HG03439 (cell line): ENCODE results near the gene SETSIP.
"Not testable (repeated sequence)": the region's sequence is repeated elsewhere in the genome, so short reads cannot be mapped to it uniquely, and the experiment has no call there.

Source experiments
- ATAC-seq: cut with Tn5 transposase; IDR thresholded peaks from one replicate; pipeline ENCODE4 v1.9.1; 2021; ENCODE audit warnings: mild to moderate bottlenecking, moderate library complexity; ENCODE audit not compliant: unreplicated experiment

The SETSIP gene

GRCh38 chr1:92065042-92065441 is 10.2 kb downstream of the SETSIP start:
- ATAC-seq: no peak

DNA sequence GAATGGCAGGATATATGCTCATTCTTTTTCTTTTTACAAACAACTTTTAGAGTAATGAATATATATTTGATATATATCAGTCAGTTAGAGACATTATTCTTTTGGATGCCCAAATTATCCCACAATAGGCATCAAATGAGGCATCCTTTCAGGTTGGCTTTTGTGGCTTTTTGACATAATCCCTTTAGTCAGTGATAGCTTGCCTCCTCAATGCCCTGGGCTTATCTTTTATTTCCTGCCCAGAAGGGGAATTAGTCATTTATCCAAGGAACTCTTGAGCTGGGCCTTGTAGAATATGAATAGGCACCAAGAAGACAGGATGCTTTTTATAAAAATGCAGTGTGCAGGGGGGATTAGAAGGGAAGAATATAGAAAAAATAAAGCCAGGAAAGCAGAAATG is 23.3 kb downstream of the SETSIP start:
- no peak for ATAC-seq

- no peak for ATAC-seq
Measured at GRCh38 chr1:92045766-92046495, 29.3 kb downstream of the SETSIP start.

- ATAC-seq: no peak
Measured at GRCh38 chr1:92043621-92044020, 31.6 kb downstream of the SETSIP start.

DNA sequence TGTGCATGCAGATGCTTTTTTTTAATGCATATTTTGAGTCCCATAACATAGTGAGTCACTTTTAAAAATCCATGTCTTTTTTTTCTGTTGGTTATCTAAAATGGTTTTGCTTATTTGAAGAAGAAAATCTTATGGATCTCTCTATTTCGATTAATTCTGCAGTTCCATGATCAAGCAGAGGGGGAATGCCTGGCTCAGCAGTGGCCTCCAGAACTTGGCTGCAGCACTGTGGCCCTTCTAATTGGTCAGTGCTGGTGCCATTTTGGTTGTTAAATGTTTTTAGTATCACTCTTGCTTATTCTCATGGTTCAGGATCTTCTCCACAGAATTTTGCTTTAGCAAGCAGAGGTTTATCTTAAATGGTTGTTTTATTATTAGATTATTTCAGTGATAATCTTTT is 34.2 kb downstream of the SETSIP start:
- ATAC-seq: no peak

DNA sequence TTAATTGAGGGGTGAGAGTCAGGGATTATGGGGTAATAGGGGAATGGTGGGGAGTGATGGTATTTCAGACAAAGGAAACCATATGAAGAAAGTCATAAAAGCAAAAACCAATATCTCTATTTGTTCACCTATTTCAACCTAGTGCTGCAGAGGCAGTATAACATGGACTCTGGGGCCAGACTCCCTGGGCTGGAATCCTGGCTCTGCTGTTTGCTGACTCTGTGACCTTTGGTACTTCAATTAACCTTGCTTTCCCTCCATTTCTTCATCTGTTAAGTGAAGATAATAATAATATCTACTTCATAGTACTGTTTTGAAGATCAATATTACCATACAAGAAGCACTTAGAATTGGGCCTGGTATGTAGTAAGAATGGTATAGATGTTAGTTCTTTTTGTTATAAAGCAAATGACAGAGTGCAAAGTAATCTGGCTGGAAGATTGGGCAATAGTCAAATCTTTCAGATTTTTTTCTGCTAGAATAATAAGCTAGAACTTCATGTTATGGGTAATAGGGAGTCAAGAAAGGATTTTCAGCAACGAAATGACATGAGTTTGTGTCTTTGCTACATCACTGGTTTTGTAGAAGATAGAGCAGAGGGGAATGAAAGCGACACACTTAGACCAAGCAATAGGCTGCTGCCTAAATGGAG is 36.4 kb downstream of the SETSIP start:
- ATAC-seq: no peak

DNA sequence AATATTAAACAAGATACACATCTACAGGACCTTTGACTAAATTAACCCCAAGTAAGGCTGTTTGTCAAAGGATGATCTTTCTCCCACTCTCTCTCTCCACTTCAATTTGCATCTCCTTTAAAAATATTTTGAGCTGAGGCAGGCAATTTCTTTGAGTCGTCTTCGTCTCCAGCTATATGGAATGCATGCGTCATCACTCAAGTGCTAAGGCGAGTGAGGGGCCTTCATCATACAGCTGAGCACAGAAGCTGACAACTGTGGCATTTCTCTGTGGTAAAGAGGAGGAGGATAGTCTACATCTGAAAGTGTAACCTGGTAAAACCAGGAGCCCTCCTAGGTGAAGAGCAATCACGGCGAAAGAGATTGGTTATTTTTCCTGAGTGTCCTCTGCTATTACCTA is 37.8 kb downstream of the SETSIP start:
- ATAC-seq: no peak

DNA sequence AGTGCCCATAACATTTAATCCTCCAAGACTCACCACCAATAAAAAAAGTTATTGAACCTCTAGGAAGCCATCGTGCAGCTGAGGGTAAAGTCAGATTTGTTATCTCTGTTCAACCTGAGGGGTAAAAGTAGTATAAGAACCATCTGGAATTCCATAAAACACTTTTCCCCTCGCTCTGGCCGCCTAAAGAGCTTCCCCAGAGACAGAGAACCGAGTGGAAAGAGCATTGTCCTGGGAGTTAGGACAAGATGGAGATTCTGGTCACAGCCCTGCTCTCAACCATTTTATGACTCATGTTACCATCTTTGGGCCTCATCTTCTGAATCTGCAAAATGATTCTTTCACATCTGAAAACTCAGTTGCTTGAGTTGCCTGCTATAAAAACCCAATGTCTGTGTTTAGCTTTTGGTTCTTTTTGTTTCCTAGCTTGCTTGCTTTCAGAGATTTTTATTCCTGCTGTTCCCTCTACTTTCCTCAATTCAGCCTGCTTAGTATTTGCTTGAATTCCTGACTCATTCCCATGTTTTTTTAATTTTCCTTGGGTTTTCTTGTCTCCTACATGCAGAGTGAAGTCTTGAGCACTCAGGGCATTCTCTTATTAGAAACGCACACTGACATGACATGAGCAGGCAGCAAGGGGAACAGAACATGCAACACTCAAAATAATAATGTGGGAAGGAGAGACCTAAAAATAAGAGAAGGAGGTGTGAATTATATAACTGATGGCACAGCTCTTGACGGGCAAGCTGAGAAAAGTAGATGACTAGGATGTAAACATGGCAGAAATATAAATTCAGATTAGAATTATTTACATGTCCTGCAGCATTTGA is 43.7 kb downstream of the SETSIP start:
- ATAC-seq: no peak

- ATAC-seq: no peak
Measured at GRCh38 chr1:92030656-92031107, 44.5 kb downstream of the SETSIP start.

DNA sequence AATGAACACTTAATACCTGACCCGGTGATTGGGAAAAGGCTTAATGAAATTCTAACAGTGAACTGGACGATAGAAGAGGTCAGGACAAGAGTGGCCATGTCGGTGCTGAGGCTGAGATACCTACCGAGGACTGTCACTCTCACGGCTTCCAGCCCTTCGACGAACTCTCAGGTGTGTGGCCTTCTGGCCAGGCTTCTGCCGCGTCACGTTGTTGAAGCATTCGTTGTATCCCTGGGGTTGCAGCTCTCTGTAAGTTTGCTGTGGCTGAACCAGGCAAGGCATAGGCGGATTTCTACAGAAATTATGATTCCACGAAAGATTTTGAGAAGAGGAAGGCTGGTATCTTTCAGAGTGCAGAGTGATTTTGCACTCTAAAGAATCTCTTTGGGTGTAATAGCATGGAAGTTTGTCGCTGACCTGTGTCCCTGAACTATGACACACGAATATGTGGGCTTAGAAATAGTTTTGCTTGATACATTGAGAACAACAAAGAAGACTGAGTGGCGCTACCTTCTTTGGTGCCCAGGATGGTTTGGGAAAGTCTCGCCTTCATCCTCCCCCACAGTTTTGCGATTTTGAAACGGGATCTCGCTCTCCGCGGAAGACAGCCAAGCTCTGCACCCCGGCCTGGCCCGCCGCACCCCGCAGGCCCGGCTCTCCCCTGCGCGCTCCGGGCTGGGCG is 45.8 kb downstream of the SETSIP start:
- ATAC-seq: no peak

GRCh38 chr1:92026806-92027205 is 48.4 kb downstream of the SETSIP start:
- no peak for ATAC-seq

DNA sequence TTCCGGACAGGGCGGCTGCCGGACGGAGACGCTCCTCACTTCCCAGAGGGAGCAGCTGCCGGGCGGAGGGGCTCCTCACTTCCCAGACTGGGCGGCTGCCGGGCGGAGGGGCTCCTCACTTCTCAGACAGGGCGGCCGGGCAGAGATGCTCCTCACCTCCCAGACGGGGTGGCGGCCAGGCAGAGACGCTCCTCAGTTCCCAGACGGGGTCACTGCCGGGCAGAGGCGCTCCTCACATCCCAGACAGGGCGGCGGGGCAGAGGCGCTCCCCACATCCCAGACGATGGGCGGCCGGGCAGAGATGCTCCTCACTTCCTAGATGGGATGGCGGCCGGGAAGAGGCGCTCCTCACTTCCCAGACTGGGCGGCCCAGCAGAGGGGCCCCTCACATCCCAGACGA is 49.2 kb downstream of the SETSIP start:
- not testable (repeated sequence) for ATAC-seq
